Measurements from ENCODE around the gene CRIM1. TPM values are rescaled to one million over a fixed set of nuclear protein-coding genes. Genes with fewer than 3 reads are reported as not detected.

The CRIM1 gene
- total and polyA plus RNA-seq, 2 of the 8 experiments (the other 6 are each of a cell fraction or from before 2014, with no cell fraction given) = 9.4 to 28.4 TPM

DNA sequence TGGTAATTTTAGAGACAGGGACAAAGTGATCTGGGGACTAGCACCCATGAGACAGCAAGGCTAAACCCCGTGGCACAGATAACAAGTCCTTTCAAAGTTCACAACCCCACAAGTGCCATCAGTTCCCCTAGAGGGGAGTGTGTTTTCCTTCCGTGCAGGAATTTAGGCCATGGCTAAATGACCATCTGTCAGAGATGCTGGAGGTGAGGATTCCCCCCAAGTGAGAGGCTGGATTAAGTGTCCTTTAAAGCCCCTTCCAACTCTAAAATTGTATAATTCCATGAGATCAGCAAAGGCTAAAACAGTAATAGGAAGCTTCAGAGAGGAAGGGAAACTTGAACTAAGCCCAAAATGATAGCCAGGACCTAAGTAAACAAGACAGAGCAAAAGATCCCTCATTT, 233.7 kb downstream of the CRIM1 start:
- CTCF ChIA-PET (ENCODE audit: partially characterized antibody) = interaction anchor here (1.0 to 1.2 kb wide), 2 partner anchors 44 to 76 kb away, joined by 3 to 5 read pairs; no protein-coding TSS in a partner anchor
- peaks cover 0 to 2% of the 10 kb centered on the region in 2 experiments for H4K20me1 ChIP-seq (replicated peaks in 1 of 2; ENCODE audit: control insufficient read depth in 1 of 2, insufficient read depth in 2 of 2, low read length in 2 of 2)
- H2BK120ac ChIP-seq (replicated peaks; ENCODE audit: low read depth, low read length) = no peak overlapping the region
- H2BK15ac ChIP-seq (ENCODE audit: low read length) = no peak overlapping the region
- H3K23me2 ChIP-seq (ENCODE audit: low read depth, low read length) = no peaks in the 10 kb centered on the region
- no peak overlapping the region for H2BK20ac ChIP-seq (ENCODE audit: low read length)
- H3K79me1 ChIP-seq (ENCODE audit: low read depth, low read length) = no peaks in the 10 kb centered on the region; the same call in 1 of the 2 replicates
- H3K27me3 ChIP-seq (replicated peaks in 1 of 4; ENCODE audit: control insufficient read depth in 3 of 4, extremely low read depth in 1 of 4, insufficient read depth in 3 of 4, low read length in 3 of 4) = peaks cover 0 to 3% (median 0%) of the 10 kb centered on the region in 4 experiments; a peak in 1 of 7 replicates
- TF ChIP-seq RNF2 (IDR thresholded peaks at IDR 0.05; ENCODE audit: borderline replicate concordance, low read depth, low read length, missing control alignments, poor library complexity, severe bottlenecking) (no peak), NRF1 (IDR thresholded peaks at IDR 0.05; ENCODE audit: low read depth, low read length) (no peak), SIX5 (IDR thresholded peaks at IDR 0.05; ENCODE audit: low read depth, low read length) (no peak), CBX8 (IDR thresholded peaks at IDR 0.05; ENCODE audit: borderline replicate concordance, low read depth, low read length) (no peak), RBBP5 (IDR thresholded peaks at IDR 0.05; ENCODE audit: borderline replicate concordance, low read depth, low read length) (no peak), HDAC6 (IDR thresholded peaks at IDR 0.05; ENCODE audit: low read depth, low read length) (no peak), KDM5A (IDR thresholded peaks at IDR 0.05; ENCODE audit: low read length) (no peak), EZH2 (IDR thresholded peaks at IDR 0.05; ENCODE audit: low read depth, low read length, severe bottlenecking) (no peak), JUND (IDR thresholded peaks at IDR 0.05; ENCODE audit: low read length) (no peak)
- H3K9ac ChIP-seq (replicated peaks in 1 of 4; ENCODE audit: extremely low read depth in 1 of 4, low read depth in 3 of 4, low read length in 3 of 4) = no peak overlapping the region
- H3K79me2 ChIP-seq (ENCODE audit: control insufficient read depth in 1 of 2, insufficient read depth in 2 of 2, low read length in 2 of 2) = no peaks in the 10 kb centered on the region
- H2BK5ac ChIP-seq (ENCODE audit: low read depth, low read length) = no peak overlapping the region
- no peak overlapping the region for H3K18ac ChIP-seq (ENCODE audit: extremely low read depth, low read length)
- DNase-seq (ENCODE audit: low read depth in 1 of 2, low spot score in 2 of 2) (no peak), FAIRE-seq (no peak)
- H4K5ac ChIP-seq (ENCODE audit: insufficient read length, low read depth, low read length) = no peak overlapping the region
- H3K36me3 ChIP-seq (ENCODE audit: control insufficient read depth in 2 of 4, insufficient read depth in 4 of 4, low read length in 3 of 4) = no peaks in the 10 kb centered on the region; a peak in 2 of 8 replicates
- 83% methylated on average over 2 of the region's 2 CpGs; no CpG with 5 or more reads in 1 of the 2 experiments for WGBS, 2 experiments (ENCODE audit: extremely low coverage in 1 of 2, insufficient coverage in 1 of 2, insufficient read length in 1 of 2, insufficient replicate concordance in 2 of 2, low coverage in 1 of 2, low lambda C conversion rate in 2 of 2, missing lambda C conversion rate in 1 of 2)
- H4K91ac ChIP-seq (replicated peaks; ENCODE audit: insufficient read length, low read length) = no peak overlapping the region
- no peak overlapping the region for H3K4me2 ChIP-seq (ENCODE audit: insufficient read depth in 1 of 2, low read depth in 2 of 2, low read length in 2 of 2)
- no peaks in the 10 kb centered on the region for H3K4me1 ChIP-seq (replicated peaks in 1 of 4; ENCODE audit: control insufficient read depth in 3 of 4, insufficient read depth in 4 of 4, low read length in 3 of 4)
- POLR2A ChIA-PET (ENCODE audit: partially characterized antibody) = no interaction called here
- no peak overlapping the region for H2BK12ac ChIP-seq (ENCODE audit: low read depth, low read length)
- no peak overlapping the region for H4K8ac ChIP-seq (ENCODE audit: extremely low read depth, insufficient read depth, low read length)
- H3K9me3 ChIP-seq (ENCODE audit: insufficient read depth in 2 of 2, low read depth in 1 of 2, low read length in 1 of 2) = no peaks in the 10 kb centered on the region
- H2AK5ac ChIP-seq (ENCODE audit: low read depth, low read length) = no peak overlapping the region
- H3K14ac ChIP-seq (ENCODE audit: insufficient read length) = no peak overlapping the region
- no peak overlapping the region for H3K4me3 ChIP-seq (ENCODE audit: extremely low read depth in 1 of 4, insufficient read depth in 2 of 4, low read depth in 3 of 4, low read length in 4 of 4)
- no peak overlapping the region for H3K56ac ChIP-seq (replicated peaks; ENCODE audit: insufficient read length, low read depth, low read length)
- no peak overlapping the region for H3K4ac ChIP-seq (replicated peaks; ENCODE audit: insufficient read length, low read depth, low read length)
- H3K23ac ChIP-seq (ENCODE audit: insufficient read length) = no peak overlapping the region
- no peak overlapping the region for H3K27ac ChIP-seq (ENCODE audit: low read depth, low read length)
- H2AFZ ChIP-seq (ENCODE audit: low read length) = no peak overlapping the region
